Stimulated activated CD4-positive, alpha-beta T cell treated with anti-CD3 and anti-CD28 coated beads, TNF-alpha, amount 100 ng/mL, for 48 hours (primary cell): ENCODE measurements around the gene ETFA.

Experiments
- DNase-seq, 3 donors: peaks; one replicate each; pipeline ENCODE4 v3.0.0-alpha.2; 2020; ENCODE audit warnings: low read depth in 3 of 3

ETFA gene

DNA sequence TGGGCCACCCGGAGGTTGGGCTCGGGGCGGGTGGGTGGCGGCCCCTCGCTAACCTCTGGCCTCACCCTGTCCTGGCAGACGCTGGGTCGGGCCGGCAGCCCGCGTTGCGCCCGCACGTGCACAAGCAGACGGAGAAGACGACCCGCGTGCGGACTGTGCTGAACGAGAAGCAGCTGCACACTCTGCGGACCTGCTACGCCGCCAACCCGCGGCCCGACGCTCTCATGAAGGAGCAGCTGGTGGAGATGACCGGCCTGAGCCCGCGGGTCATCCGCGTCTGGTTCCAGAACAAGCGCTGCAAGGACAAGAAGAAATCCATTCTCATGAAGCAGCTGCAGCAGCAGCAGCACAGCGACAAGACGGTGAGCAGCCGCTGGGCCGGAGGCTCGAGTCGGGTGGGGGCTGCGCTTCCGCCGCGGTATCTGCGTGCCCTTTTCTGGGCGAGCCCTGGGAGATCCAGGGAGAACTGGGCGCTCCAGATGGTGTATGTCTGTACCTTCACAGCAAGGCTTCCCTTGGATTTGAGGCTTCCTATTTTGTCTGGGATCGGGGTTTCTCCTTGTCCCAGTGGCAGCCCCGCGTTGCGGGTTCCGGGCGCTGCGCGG is 29.0 kb upstream of the ETFA start:
- DNase-seq = no peak

- no peak for DNase-seq
Observed at GRCh38 chr15:76339305-76340197, 28.3 kb upstream of the ETFA start.

DNA sequence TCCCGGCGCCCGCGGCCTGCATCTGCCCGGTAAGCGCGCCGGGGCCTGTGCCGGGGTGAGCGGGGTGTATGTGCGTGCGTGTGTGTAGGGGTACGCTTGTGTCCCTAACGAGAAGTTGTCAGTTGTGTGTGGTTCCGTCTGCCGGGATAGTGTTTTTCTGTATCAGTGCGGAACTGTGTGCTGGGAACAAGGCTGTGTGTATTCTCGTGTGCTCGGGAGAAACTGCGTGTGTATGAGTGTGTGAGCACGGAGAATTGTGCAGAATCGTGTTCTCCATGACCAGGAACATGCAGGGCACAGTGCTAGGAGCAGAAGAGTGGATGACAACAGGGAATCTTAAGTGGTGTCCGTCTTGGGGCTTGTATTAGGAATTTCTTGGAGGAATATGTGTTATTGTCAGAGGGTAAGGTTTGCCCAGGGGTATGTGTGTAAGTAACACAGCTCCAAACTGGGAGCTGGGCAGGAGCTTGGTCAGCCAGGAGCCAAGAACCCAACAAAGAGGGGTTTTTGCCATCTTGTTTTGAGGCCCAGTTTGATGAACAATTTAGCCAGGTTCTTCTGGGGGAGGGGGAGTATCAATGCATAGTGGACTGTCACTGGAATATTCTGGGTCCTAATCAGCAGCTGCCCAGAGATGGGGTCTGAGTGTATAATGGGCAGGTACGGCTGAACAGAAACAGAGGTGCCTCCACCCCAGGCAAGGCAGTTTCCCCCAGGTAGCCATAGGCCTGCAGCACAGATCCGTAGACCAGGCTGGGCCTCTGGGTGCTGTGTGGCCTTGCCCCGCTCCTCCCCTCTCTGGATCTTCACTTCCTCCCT is 27.4 kb upstream of the ETFA start:
- DNase-seq = no peak

DNA sequence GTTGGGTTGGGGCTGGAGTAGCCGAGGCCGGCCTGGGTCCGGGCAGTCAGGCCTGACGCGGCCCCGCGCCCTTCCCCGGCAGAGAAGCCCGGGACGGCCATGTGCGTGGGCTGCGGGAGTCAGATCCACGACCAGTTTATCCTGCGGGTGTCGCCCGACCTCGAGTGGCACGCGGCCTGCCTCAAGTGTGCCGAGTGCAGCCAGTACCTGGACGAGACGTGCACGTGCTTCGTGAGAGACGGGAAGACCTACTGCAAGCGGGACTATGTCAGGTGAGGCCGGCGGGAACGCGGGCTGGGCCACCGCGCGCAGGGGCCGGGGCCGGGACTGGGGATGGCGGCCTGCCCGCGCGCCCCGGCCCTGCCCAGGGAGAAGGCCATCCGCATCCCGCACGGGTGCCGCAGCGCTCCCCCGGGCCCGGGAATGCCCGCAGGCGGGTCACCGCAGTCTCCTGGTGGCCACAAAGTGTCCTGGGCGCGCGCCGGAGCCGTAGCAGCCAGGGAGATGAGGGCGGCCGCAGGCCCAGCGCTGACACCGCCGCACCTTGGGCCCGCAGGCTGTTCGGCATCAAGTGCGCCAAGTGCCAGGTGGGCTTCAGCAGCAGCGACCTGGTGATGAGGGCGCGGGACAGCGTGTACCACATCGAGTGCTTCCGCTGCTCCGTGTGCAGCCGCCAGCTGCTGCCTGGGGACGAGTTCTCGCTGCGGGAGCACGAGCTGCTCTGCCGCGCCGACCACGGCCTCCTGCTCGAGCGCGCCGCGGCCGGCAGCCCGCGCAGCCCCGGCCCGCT is 26.6 kb upstream of the ETFA start:
- no peak for DNase-seq

DNA sequence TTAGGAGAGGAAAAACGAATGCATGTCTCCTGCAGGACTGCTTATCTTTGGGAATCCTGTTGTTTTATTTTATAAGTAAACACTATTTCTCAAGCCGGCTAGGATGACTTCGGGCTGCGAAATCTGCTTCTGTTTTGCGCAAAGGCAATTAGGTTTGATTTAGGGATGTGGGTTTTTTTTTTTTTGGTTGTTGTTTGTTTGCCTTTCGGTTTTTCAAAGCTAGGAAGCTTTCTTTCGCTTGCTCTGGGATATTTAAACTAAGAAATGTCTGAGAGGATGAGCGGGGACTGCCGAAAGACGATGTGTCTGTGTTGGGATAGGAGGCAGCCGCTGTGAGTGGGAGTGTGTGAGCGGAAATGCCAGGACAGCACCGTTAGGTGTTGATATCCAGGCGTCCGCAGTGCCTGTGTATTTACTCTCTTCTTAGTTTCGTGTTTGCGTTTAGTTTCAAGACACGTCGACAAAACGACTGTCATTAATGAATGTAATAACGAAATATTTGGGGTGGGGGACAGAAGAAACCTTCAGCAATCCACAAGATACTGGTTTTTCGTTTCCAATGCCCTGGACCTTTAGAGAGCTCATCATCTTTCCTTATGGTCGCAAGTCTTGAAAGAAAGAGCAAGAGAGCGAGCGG is 25.9 kb upstream of the ETFA start:
- no peak for DNase-seq

GRCh38 chr15:76336254-76337058 is 25.2 kb upstream of the ETFA start, which contains the start of gene ISL2:
Gene ISL2, plus strand, starts transcription at chr15:76336773. Its CDS starts 111 bp downstream, at chr15:76336884.
- DNase-seq = peak in 2 of 3 donors; percentile 54 to 66

GRCh38 chr15:76335307-76336253 is 24.3 kb upstream of the ETFA start:
- DNase-seq = no peak

DNA sequence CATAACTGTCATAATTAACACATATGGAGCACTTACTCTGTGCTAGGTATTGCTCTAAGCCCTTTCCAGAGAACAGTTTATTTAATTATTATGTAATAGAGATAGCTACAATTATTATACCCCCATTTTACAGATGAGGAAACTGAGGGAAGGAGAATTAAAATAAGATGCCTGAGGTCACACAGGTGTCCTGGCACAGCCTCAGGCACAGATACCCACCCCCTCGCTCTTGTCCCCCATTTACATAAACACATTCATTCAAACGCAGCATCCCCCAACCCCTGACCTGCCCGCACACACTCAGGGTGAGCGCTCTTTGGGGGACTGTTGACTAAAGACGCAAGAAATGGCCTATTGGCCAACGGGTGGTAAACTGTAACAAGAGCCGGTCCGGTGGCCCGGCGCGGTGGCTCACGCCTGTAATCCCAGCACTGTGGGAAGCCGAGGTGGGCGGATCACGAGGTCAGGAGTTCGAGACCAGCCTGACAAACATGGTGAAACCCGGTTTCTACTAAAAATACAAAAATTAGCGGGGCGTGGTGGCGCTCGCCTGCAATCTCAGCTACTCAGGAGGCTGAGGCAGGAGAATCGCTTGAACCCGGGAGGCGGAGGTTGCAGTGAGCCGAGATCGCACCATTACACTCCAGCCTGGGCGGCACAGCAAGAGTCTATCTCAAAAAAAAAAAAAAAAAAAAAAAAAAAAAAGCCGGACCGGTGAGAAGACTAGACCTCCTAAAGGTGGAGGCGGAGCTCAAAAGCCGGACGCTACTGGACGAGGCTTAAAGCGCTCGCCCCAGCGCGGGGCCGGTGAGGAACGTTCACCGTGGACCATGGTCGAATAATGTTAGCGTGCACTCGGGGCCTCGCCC is 23.4 kb upstream of the ETFA start:
- no peak for DNase-seq

- DNase-seq = no peak
Observed at GRCh38 chr15:76333720-76334437, 22.6 kb upstream of the ETFA start.

DNA sequence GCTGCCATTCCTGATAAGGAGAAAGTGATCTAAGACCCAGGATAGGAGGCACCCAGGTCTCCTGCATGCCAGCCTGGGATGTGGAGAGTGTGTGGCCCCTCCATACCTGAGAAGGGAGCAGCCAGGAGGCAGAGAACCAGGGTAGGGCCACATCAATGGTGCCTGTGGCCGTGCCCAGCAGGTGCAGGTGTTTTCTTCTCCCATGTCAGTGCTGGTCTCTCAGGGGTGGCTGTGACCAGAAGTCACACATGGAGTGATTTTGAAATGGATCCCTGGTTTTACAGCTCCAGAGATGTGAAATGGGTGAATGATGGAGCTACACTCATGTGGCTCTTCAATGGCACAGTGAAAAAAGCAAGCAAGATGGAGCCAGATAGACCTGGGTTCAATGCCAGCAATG is 22.0 kb upstream of the ETFA start:
- no peak for DNase-seq

GRCh38 chr15:76332796-76333195 is 21.5 kb upstream of the ETFA start:
- DNase-seq = no peak

DNA sequence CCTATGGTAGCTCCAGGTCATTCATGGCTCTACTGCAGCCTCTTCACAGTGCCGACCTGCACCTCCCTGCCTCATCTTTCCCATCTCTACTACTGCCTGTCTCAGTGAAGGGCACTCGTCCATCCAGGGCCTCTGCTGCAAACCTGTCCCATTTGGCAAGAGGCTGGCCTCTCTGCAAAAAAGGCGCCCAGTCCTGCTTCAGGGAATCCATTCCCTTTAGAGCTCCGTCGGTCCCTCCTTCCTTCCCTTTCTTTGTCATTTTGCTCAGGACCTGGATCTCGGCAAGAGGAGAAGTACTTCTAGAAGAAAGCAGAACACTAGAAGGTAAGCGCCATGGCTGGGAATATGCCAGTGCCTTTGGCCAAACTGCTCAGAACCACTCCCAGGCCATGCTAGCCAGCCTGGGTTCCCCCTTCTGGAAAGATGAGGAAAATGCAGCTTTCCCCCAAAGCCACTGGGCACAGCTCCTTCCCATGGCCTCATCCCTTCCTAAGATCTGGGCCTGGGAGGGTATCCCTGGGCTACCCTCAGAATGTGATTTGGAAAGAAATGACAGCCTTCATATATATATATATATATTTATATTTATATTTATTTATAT is 18.9 kb upstream of the ETFA start:
- DNase-seq = no peak

GRCh38 chr15:76328958-76329357 is 17.7 kb upstream of the ETFA start:
- DNase-seq = no peak

GRCh38 chr15:76328106-76328696 is 16.9 kb upstream of the ETFA start:
- DNase-seq = no peak

DNA sequence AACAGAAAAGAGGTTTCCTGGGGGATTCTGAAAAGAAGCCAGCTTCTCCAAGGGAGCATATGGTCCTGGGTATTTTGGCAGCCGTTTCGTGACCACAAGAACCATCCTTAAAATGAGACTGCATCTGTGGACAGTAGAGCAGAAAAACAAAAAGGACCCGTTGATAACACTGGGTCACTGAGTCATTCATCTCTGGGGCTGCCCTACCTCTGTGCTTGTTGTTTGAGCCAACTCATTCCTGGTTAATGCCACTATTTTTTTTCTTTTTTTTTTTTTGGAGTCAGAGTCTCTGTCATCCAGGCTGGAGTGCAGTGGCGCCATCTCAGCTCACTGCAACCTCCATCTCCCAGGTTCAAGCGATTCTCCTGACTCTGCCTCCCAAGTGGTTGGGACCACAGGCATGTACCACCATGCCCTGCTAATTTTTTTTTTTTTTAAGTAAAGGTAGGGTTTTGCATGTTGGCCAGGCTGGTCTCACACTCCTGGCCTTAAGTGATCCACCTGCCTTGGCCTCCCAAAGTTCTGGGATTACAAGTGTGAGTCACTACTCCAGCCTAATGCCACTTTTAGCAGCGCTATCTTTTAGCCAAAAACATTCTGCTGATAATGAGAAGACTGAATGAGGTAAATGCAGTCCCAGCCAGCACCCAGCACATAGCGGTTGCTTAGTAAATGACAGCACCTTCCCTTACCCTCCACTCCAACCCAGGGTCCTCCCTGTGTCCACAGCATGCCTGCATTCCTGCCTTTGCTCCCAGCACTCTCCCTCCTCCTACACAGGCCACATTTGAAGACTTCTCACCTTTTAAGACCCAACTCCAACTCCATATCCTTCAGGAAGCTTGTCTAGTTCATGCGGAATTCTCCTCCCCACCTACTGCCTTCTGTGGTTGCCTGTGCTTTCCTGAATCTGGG is 16.2 kb upstream of the ETFA start:
- DNase-seq = no peak

- no peak for DNase-seq
Observed at GRCh38 chr15:76325704-76326103, 14.4 kb upstream of the ETFA start.
